Naive thymus-derived CD8-positive, alpha-beta T cell (primary cell): ENCODE measurements around the gene CNTLN. TPM values are rescaled to one million over a fixed set of nuclear protein-coding genes. Genes with fewer than 3 reads are reported as not detected.

ENCODE experiments used
- ATAC-seq, 2 donors: fragments of 150-1000 bp; cut with Tn5 transposase in 1 of 2; sonication (Bioruptor Pico), chemical (Tn5 transposase) in 1 of 2; 1 replicate in 1 of 2; 2 replicates in 1 of 2; pipeline ENCODE4 v1.10.0; 2021; ENCODE audit warnings: mild to moderate bottlenecking in 2 of 2, moderate library complexity in 2 of 2
- POLR2A ChIA-PET: fragments of 350-600 bp; sonication (Branson Sonifier 250); formaldehyde crosslinking; loops from one replicate; lab custom pipeline; 2021; ENCODE audit warnings: antibody characterized with exemption; lab: Charles Lee
- DNase-seq, 10 donors: peaks; one replicate each; pipeline versions ENCODE4 v3.0.0 to v3.0.0-alpha.2; 2020 to 2022
- H3K27ac Mint-ChIP-seq, 10 donors: one replicate each; pipeline ENCODE4 v1.8.0; 2020 to 2022; ENCODE audit warnings: mild to moderate bottlenecking in 10 of 10, mixed read lengths in 10 of 10, moderate library complexity in 4 of 10, inconsistent platforms in 1 of 10
- H3K27me3 Mint-ChIP-seq, 5 donors: one replicate each; pipeline ENCODE4 v1.8.0; 2021 to 2022; ENCODE audit warnings: mixed read lengths in 5 of 5
- H3K36me3 Mint-ChIP-seq, 3 donors: one replicate each; pipeline ENCODE4 v1.8.0; 2020 to 2022; ENCODE audit warnings: mixed read lengths in 3 of 3, mild to moderate bottlenecking in 2 of 3, inconsistent platforms in 1 of 3
- H3K4me1 Mint-ChIP-seq, 4 donors: one replicate each; pipeline ENCODE4 v1.8.0; 2021 to 2022; ENCODE audit warnings: mixed read lengths in 4 of 4
- H3K4me3 Mint-ChIP-seq, 10 donors: one replicate each; pipeline ENCODE4 v1.8.0; 2020 to 2022; ENCODE audit warnings: mild to moderate bottlenecking in 10 of 10, mixed read lengths in 10 of 10, moderate library complexity in 6 of 10, inconsistent platforms in 1 of 10
- H3K9me3 Mint-ChIP-seq, 9 donors: one replicate each; pipeline ENCODE4 v1.8.0; 2020 to 2022; ENCODE audit warnings: mixed read lengths in 9 of 9, mild to moderate bottlenecking in 3 of 9, inconsistent platforms in 1 of 9, moderate library complexity in 1 of 9
- polyA plus RNA-seq, 3 donors: library from polyadenylated mRNA; unstranded; fragments of 300-500 nt; fragmentation: Illumina TruSeq; gene quantifications; one replicate each; pipeline ENCODE4 v1.2.3, GENCODE V29; 2021
- total RNA-seq, 8 experiments: library from RNA in 2 of 8; stranded (reverse) in 2 of 8; gene quantifications; one replicate each; pipeline ENCODE4 v1.2.3 and lab custom pipeline; 2021 to 2026

CNTLN gene, protein sequence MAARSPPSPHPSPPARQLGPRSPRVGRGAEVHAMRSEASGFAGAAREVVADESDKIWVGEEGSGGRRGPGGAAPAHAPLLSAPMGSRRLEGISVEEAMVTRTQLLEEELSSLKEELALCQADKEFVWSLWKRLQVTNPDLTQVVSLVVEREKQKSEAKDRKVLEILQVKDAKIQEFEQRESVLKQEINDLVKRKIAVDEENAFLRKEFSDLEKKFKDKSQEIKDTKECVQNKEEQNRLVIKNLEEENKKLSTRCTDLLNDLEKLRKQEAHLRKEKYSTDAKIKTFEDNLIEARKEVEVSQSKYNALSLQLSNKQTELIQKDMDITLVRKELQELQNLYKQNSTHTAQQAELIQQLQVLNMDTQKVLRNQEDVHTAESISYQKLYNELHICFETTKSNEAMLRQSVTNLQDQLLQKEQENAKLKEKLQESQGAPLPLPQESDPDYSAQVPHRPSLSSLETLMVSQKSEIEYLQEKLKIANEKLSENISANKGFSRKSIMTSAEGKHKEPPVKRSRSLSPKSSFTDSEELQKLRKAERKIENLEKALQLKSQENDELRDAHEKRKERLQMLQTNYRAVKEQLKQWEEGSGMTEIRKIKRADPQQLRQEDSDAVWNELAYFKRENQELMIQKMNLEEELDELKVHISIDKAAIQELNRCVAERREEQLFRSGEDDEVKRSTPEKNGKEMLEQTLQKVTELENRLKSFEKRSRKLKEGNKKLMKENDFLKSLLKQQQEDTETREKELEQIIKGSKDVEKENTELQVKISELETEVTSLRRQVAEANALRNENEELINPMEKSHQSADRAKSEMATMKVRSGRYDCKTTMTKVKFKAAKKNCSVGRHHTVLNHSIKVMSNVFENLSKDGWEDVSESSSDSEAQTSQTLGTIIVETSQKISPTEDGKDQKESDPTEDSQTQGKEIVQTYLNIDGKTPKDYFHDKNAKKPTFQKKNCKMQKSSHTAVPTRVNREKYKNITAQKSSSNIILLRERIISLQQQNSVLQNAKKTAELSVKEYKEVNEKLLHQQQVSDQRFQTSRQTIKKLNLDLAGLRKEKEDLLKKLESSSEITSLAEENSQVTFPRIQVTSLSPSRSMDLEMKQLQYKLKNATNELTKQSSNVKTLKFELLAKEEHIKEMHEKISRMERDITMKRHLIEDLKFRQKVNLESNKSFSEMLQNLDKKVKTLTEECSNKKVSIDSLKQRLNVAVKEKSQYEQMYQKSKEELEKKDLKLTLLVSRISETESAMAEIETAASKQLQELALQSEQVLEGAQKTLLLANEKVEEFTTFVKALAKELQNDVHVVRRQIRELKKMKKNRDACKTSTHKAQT (N-terminal part only)
- total RNA-seq (not detected), polyA plus RNA-seq (not detected), total RNA-seq (lab: John Stamatoyannopoulos, UW) (0 to 3.8 (median 0.11) reads per million in 6 experiments)

DNA sequence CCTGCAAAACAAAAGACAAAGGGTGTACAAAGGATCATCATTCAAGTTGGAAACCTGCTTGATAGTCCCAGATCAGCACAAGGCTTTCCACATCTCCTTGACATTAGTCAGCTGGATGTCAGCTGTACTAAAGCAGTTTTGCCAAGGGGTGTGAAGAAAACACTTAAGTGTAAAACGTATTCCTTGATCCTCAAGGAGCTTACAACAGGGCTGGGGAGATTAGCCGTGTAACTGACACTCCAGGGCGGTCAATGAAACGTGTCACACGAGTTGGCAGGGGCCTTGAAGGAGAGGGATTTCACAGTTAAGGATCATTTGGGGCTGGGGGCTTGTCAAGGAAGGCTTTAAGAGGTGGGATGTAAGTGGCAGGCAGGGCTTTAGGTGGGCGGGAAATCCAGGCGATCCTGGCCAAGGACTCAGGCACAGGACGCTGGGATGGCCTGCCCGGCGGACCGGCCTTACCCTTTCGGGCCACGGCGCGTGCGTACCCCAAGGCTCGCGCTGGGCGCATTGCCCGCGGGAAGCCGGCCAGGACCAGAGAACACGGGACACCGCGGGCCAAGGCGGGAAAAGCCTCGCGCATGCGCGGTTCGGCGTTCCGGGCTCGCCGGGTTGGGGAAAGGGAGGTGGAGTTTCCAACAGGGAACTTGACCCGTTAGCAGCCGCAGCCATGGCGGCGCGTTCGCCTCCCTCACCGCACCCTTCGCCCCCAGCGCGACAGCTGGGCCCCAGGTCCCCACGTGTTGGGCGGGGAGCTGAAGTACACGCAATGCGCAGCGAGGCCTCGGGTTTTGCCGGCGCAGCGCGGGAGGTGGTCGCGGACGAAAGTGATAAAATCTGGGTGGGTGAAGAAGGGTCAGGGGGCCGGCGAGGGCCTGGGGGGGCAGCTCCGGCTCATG, at the start of gene CNTLN:
Gene CNTLN (plus strand): TSS at position 645 of the 899 bp plus-strand sequence. CDS start 26 bp downstream, at position 671.
- peak in 2 of 10 donors; percentile 1 to 19 for DNase-seq
- peak within 1 kb of the TSS; percentile 36 to 92 (median 77) for H3K4me3 Mint-ChIP-seq
- H3K36me3 Mint-ChIP-seq: peaks cover 0 to 4% (median 0%) of the 10 kb centered on the region in 3 donors
- H3K4me1 Mint-ChIP-seq: peaks cover 5 to 15% (median 10%) of the 10 kb centered on the region in 4 donors
- peaks cover 17 to 37% (median 31%) of the 10 kb centered on the region in 5 donors for H3K27me3 Mint-ChIP-seq
- ATAC-seq: no peak
- POLR2A ChIA-PET: no interaction called here
- H3K9me3 Mint-ChIP-seq: peaks cover 0 to 8% (median 1%) of the 10 kb centered on the region in 9 donors
- H3K27ac Mint-ChIP-seq: peak within 1 kb of the TSS in 1 of 10 donors; percentile 79

DNA sequence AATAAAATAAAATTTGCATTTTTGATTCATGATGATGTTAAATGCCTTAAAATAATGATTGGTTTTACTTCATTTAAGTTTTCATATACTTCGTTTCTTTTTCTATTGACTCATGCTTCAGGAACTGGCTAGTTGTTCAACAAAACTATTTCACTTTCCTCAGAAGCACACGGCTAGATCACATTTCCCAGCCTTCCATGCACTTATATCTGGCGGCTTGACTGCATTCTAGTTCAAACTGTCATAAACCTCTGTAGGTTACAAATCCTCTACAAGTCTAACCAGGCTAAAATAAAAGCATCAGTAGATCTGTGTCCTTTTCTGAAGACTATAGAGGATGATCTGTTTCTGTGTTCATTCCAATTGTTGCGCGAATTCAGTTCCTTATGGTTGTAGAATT, 46.3 kb upstream of the CNTLN start:
- Mint-ChIP-seq H3K4me3 (no peak overlapping the region), H3K27me3 (peaks cover 0 to 3% (median 0%) of the 10 kb centered on the region in 5 donors), H3K27ac (no peak overlapping the region), H3K9me3 (peaks cover 0 to 3% (median 0%) of the 10 kb centered on the region in 9 donors), H3K36me3 (no peaks in the 10 kb centered on the region), H3K4me1 (no peaks in the 10 kb centered on the region)
- no peak for ATAC-seq
- POLR2A ChIA-PET: no interaction called here
- no peak for DNase-seq

DNA sequence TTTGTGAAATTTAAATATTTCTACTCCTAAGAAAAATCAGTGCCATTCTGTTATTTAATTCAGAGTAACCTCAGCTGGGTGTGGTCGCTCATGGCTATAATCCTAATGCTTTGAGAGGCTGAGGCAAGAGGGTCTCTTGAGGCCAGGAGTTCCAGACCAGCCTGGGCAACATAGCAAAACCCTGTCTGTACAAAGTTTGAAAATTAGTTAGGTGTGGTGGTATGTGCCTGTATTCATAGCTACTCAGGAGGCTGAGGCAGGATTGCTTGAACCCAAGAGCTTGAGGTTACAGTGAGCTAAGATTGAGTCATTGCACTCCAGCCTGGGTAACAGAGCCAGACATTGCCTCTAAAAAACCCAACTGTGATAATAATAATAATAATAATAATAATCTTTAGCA, 44.8 kb upstream of the CNTLN start:
- Mint-ChIP-seq H3K4me1 (no peaks in the 10 kb centered on the region), H3K36me3 (no peaks in the 10 kb centered on the region), H3K4me3 (no peak overlapping the region), H3K27ac (no peak overlapping the region), H3K9me3 (peaks cover 0 to 3% (median 0%) of the 10 kb centered on the region in 9 donors), H3K27me3 (peaks cover 0 to 3% (median 0%) of the 10 kb centered on the region in 5 donors)
- no peak for ATAC-seq
- POLR2A ChIA-PET: no interaction called here
- DNase-seq: no peak

DNA sequence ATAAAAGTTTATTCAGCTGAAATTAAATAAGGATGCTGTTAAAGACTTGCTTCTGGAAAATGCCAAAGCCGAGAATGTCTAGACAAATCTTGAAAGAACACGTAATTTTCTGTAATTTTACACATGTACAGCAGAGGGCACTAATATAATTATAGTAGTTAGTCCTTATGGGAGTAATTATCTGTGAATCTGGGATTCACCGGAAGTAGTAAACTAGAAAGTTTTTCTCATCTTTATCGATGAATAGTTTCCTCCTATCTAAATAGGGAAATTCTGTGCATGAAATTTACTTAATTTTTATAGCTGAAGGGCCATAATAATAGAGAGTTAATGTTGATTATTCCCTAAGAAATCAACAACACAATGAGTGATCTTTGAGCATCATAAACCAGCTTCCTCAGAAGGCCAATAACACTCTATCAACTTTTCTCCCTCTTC, 18.4 kb upstream of the CNTLN start:
- H3K4me3 Mint-ChIP-seq: no peak overlapping the region
- no peak overlapping the region for H3K27ac Mint-ChIP-seq
- peaks cover 0 to 5% (median 0%) of the 10 kb centered on the region in 9 donors for H3K9me3 Mint-ChIP-seq
- H3K36me3 Mint-ChIP-seq: no peaks in the 10 kb centered on the region
- peaks cover 0 to 2% (median 0%) of the 10 kb centered on the region in 5 donors for H3K27me3 Mint-ChIP-seq
- no peak for DNase-seq
- ATAC-seq: no peak
- POLR2A ChIA-PET: no interaction called here
- no peaks in the 10 kb centered on the region for H3K4me1 Mint-ChIP-seq

DNA sequence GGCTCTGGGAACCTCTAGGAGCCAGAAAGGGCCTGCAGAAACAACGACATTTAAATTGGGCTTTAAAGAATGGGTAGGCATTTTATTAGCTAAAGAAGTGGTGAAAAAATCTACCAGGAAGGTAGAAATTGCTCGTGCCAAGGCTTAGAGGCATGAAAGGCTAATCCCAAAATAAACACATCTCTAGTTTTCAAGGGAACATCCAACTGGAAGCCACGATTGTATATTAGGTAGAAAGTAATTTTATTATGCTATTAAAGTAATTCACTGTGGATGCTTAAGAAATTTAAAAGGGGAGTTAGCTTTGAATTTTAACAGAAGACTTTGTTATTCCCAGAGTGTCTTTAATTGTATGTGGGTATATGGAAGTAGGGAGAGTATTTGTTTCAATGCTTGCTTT, 17.5 kb upstream of the CNTLN start:
- H3K9me3 Mint-ChIP-seq: peaks cover 0 to 15% (median 0%) of the 10 kb centered on the region in 9 donors
- H3K4me3 Mint-ChIP-seq: no peak overlapping the region
- ATAC-seq (no peak), DNase-seq (no peak)
- no peaks in the 10 kb centered on the region for H3K4me1 Mint-ChIP-seq
- no peaks in the 10 kb centered on the region for H3K36me3 Mint-ChIP-seq
- peaks cover 0 to 2% (median 0%) of the 10 kb centered on the region in 5 donors for H3K27me3 Mint-ChIP-seq
- H3K27ac Mint-ChIP-seq: no peak overlapping the region
- POLR2A ChIA-PET: no interaction called here

DNA sequence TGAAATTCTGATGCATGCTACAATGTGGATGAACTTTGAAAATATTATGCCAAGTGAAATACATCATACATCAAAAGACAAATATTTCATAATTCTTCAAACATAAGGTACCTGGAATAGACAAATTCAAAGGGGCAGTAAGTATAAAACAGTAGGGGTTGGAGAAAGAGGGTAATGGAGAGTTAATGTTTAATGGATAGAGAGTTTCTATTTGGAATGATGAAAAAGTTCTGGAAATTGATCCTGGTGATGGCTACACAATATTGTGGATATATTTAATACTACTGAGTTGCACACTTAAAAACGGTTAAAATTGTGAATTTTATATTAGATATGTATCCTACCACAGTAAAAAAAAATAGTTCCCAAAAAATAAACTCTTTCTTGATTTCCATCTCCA, 14.6 kb upstream of the CNTLN start:
- POLR2A ChIA-PET: no interaction called here
- ATAC-seq (no peak), DNase-seq (no peak)
- H3K36me3 Mint-ChIP-seq: no peaks in the 10 kb centered on the region
- no peak overlapping the region for H3K4me3 Mint-ChIP-seq
- H3K4me1 Mint-ChIP-seq: no peaks in the 10 kb centered on the region
- H3K27ac Mint-ChIP-seq: no peak overlapping the region
- no peaks in the 10 kb centered on the region for H3K27me3 Mint-ChIP-seq
- H3K9me3 Mint-ChIP-seq: peaks cover 0 to 16% (median 0%) of the 10 kb centered on the region in 9 donors

DNA sequence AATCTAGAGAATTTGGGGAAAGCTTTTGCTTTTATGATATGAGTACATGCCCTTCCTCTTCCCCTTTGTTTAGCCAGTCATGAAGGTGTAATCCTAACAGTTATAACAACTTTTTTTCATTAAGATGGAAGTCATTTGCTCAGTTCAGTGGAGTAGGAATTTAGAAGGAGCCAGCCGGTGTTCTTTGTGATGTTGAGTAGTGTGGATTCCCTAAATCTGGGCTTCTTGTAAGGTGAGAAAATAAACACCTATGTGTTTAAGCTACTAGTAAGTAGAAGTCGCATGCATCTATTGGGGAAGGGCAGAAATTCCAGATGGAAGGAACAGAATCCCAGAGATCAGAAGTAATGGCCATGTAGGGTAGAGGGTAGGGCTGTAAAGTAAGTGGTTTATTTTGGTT, 13.6 kb upstream of the CNTLN start:
- no peaks in the 10 kb centered on the region for H3K36me3 Mint-ChIP-seq
- no peak for ATAC-seq
- H3K4me1 Mint-ChIP-seq: no peaks in the 10 kb centered on the region
- POLR2A ChIA-PET: no interaction called here
- H3K27me3 Mint-ChIP-seq: no peaks in the 10 kb centered on the region
- DNase-seq: no peak
- no peak overlapping the region for H3K4me3 Mint-ChIP-seq
- no peak overlapping the region for H3K27ac Mint-ChIP-seq
- peaks cover 0 to 24% (median 0%) of the 10 kb centered on the region in 9 donors for H3K9me3 Mint-ChIP-seq

DNA sequence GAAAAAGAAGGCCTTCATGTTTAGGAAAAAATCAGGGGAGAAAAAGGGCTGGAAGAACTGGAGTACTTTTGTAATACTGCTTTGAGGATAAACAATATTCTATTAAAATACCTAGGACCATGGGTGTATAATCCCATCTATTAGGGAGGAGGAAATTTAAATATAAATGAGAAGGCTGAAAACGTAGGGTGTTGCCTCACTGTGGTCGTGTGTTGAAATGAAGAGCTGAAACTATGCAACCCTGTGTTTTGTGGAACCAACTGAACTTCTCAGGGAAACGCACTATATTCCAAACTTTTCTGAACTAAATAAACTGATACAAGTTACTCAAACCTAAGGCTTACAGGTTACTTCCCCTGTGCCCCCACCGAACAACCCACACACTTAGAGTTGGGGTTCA, 4.5 kb upstream of the CNTLN start:
- ATAC-seq (no peak), DNase-seq (no peak)
- Mint-ChIP-seq H3K4me3 (no peak overlapping the region), H3K4me1 (peaks cover 3 to 14% (median 6%) of the 10 kb centered on the region in 4 donors), H3K27ac (no peak overlapping the region), H3K27me3 (peaks cover 16 to 37% (median 24%) of the 10 kb centered on the region in 5 donors), H3K36me3 (peaks cover 0 to 4% (median 0%) of the 10 kb centered on the region in 3 donors), H3K9me3 (peaks cover 0 to 10% (median 1%) of the 10 kb centered on the region in 9 donors)
- POLR2A ChIA-PET: no interaction called here

DNA sequence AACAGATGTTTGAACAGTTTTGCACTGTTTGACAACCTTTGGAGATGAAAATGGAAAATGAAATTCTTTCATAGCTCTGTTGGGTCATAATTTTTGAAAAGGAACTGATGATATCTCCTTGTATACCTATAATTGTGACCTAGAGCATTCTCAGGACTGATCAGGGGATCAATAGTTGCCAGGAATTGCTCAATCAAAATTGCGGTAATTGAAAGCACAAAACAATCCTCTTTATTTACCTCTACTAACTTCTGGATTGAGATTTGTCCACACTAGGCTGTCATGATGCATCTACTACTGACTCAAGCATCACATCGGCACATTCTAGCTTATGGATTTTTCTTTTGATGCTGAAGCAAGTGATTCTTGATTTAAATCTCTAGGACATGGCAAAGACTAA, 4.1 kb upstream of the CNTLN start:
- DNase-seq (no peak), ATAC-seq (no peak)
- POLR2A ChIA-PET: no interaction called here
- Mint-ChIP-seq H3K4me3 (no peak overlapping the region), H3K36me3 (peaks cover 0 to 4% (median 0%) of the 10 kb centered on the region in 3 donors), H3K27ac (no peak overlapping the region), H3K4me1 (peaks cover 5 to 14% (median 7%) of the 10 kb centered on the region in 4 donors), H3K27me3 (peaks cover 16 to 37% (median 25%) of the 10 kb centered on the region in 5 donors), H3K9me3 (peaks cover 0 to 8% (median 1%) of the 10 kb centered on the region in 9 donors)

DNA sequence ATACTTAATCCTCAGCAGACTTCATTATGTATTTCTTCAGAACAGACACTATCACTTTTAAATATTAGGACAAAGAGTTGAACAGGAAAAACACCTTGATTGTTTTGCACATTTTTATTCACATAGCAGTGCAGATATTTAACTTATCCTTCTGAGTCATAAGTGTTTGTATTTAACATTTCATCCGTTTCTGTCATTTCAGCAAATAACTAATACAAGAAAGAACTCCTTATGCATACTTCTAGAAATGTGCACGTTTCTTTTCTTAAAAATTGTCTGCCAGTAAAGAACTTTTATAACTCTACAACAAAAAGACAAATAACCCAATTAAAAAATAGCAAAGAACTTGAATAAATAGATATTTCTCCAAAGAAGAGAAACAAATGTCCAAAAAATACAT, 3.3 kb upstream of the CNTLN start:
- POLR2A ChIA-PET: no interaction called here
- peaks cover 0 to 4% (median 0%) of the 10 kb centered on the region in 3 donors for H3K36me3 Mint-ChIP-seq

More for the DNA sequence above, 3.3 kb upstream of the CNTLN start:
- no peak overlapping the region for H3K27ac Mint-ChIP-seq
- peaks cover 0 to 8% (median 0%) of the 10 kb centered on the region in 9 donors for H3K9me3 Mint-ChIP-seq
- no peak for DNase-seq
- ATAC-seq: no peak
- peaks cover 19 to 37% (median 26%) of the 10 kb centered on the region in 5 donors for H3K27me3 Mint-ChIP-seq
- peaks cover 5 to 14% (median 9%) of the 10 kb centered on the region in 4 donors for H3K4me1 Mint-ChIP-seq
- H3K4me3 Mint-ChIP-seq: no peak overlapping the region
